Tracheal epithelial cell (primary cell): Measurements from ENCODE around the gene CCDC81. TPM values are rescaled to one million over a fixed set of nuclear protein-coding genes. Genes with fewer than 3 reads are reported as not detected.

Experiments used
- total RNA-seq: library from RNA; depleted of rRNA; stranded (reverse); fragments of >200 nt; gene quantifications from 2 replicates; pipeline ENCODE4 v1.2.1, GENCODE V29; 2014

Gene CCDC81
- 0.21 TPM in 1 of 2 replicates, not detected in the other for total RNA-seq

DNA sequence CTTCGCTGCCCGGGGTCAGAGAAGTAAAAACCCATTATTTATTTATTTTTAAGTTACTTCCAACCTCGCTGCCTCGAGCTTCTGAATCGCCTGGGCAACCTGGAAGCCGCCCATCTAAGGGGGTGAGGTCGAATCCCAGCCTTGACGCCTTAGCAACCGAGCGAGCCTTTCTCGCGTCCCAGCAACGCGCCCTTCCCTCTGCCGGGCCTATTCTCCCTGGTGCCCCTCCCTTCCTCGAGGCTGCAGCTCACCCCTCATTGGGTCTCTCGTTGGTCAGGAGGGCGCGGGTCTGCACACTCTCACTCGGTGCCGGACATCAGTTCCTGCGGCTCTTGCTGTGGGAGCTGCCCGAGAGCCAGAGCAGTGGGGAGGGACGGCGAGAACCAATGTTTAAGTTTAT is at the start of gene CCDC81:
TSS of gene CCDC81 (plus strand) at position 302 of the 400 bp plus-strand sequence. CDS start 277 bp downstream, outside the sequence.

Other genes with a start within 250 kb of the CCDC81 start
- gene EED, start 130.1 kb upstream of the CCDC81 start, total RNA-seq, result 8.7 and 9.2 TPM in 2 replicates
- gene HIKESHI, start 72.6 kb upstream of the CCDC81 start, total RNA-seq, result 59.8 and 85.3 TPM in 2 replicates